Measurements from ENCODE around the gene RNGTT.

- TF ChIP-seq CTCF (IDR thresholded peaks at IDR 0.05) (no peak), POLR2A (IDR thresholded peaks at IDR 0.05) (no peak)
These were observed 260.4 kb downstream of the RNGTT start for GRCh38 chr6:88702956-88703556.
